NCI-H82 treated with DMSO at 0.1 percent for 48 hours (cell line): ENCODE data around the gene UPF3B.
A peak's percentile ranks its signal among the peaks of the same experiment; 100 is the strongest.
"Not testable (repeated sequence)": the region's sequence is repeated elsewhere in the genome, so short reads cannot be mapped to it uniquely, and the experiment has no call there.

Experiments used
- DNase-seq: peaks from one replicate; lab custom pipeline; 2025; ENCODE audit not compliant: unreplicated experiment; lab: John Stamatoyannopoulos, UW

Gene UPF3B

DNA sequence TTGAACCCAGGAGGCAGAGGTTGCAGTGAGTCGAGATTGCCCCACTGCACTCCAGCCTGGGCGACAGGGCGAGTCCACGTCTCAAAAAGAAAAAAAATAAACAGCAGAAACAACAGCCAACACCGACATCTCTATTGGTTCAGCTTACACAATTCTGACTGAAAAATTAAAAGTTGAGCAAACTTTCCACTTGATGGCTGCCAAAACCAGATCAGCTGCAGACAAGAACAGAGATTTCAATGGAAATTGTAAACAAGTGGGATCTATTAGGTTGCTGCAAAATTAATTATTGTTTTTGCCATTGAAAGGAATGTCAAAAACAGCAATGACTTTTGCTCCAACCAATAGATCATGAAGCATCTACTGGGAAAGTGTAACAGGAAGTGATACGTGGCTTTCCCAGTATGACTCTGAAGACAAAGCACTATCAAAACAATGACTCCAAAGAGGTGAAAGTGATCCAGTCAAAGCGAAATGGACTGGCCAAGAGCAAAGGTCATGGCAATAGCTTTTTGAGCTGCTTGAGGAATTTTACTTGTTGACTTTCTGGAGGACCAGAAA lies 26.3 kb downstream of the UPF3B start:
- DNase-seq: no peak

DNA sequence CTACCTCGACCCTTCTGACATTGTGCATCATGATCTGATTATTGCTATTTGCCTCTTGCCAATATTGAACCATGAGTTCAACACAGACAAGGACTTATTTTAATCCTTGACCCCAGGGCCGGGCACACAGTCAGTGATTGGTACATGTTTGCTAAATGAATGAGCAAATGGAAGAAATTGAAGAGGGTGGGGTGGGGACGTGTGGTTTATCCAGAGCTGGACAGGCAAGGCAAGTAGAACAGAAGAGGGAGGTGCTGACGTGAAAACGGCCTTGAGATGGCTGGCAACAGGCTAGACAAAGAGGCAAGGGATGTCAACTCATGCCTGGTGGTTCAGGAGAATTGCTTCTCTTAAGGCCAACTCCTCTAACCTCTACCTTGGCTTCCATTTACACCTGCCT lies 28.5 kb downstream of the UPF3B start:
- DNase-seq: not testable (repeated sequence)

DNA sequence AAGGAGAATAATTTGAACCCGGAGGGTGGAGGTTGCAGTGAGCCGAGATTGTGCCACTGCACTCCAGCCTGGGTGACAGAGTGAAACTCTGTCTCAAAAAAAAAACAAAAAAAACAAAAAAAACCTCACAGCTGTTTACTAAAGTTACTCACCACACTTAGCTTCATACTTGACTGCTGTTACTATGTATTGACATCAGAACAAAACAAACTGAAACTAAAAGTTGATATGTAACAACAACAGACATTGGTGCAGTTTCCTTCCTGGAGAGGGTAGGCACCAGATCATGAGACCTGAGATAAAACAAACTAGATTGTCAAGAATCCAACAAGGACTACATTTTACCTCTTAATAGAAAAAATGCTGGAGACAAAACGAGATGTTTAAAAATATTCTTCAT lies 31.1 kb downstream of the UPF3B start:
- not testable (repeated sequence) for DNase-seq

DNA sequence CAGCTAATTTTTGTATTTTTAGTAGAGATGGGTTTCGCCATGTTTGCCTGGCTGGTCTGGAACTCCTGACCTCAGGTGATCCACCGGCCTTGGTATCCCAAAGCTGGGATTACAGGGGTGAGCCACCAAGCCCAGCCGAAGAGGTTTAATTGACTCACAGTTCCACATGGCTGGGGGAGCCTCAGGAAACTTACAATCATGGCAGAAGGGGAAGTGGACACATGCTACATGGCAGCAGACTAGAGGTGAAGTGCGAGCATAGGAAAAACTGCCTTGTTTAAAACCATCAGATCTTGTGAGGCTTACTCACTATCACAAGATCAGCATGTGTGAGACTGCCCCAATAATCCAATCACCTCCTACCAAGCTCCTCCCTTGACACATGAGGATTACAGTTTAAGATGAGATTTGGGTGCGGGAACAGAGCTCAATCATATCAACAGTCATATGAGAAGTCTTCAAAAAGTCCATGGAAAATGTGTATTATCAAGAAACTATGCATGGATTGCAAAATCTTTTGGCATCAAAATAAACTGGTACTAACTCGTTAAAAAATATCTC lies 35.6 kb downstream of the UPF3B start:
- peak; percentile 77 for DNase-seq

DNA sequence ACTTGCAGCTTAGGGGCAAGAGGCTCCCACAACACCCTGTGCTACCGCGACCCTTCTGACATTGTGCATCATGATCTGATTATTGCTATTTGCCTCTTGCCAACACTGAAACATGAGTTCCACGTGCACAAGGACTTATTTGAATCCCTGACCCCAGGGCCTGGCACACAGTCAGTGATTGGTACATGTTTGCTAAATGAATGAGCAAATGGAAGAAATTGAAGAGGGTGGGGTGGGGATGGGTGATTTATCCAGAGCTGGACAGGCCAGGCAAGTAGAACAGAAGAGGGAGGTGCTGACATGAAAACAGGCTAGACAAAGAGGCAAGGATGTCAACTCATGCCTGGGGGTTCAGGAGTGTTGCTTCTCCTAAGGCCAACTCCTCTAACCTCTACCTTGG lies 36.5 kb downstream of the UPF3B start:
- no peak for DNase-seq

DNA sequence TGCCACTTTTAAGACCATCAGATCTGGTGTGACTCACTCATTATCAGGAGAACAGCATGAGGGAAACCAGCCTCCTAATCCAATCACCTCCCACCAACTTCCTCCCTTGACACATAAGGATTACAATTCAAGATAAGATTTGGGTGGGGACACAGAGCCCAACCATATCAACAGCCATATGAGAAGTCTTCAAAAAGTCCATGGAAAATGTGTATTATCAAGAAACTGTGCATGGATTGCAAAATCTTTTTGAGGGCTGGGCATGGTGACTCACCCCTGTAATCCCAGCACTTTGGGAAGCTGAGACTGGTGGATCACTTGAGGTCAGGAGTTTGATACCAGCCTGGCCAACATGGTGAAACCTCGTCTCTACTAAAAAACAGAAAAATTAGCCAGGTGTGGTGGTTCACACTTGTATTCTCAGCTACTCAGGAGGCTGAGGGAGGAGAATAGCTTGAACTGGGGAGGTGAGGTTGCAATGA lies 43.5 kb downstream of the UPF3B start:
- no peak for DNase-seq

DNA sequence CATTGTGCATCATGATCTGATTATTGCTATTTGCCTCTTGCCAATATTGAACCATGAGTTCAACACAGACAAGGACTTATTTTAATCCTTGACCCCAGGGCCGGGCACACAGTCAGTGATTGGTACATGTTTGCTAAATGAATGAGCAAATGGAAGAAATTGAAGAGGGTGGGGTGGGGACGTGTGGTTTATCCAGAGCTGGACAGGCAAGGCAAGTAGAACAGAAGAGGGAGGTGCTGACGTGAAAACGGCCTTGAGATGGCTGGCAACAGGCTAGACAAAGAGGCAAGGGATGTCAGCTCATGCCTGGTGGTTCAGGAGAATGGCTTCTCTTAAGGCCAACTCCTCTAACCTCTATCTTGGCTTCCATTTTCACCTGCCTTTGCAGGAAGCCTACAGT lies 44.3 kb downstream of the UPF3B start:
- DNase-seq: not testable (repeated sequence)

DNA sequence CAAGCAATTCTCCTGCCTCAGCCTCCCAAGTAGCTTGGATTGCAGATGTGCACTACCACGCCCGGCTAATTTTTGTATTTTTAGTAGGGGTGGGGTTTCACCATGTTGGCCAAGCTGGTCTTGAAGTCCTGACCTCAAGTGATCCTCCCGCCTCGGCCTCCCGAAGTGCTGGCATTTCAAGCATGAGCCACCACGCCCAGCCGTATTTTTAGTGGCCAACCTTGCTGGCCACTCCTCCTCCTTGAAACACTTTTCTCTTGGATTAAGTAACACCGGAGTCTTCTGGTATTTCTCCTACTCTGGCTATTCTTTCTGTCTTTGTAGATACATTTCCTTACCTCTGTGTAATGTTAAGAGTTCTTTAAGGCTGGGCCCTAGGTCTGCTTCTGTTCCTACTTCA lies 50.2 kb downstream of the UPF3B start:
- DNase-seq: no peak

DNA sequence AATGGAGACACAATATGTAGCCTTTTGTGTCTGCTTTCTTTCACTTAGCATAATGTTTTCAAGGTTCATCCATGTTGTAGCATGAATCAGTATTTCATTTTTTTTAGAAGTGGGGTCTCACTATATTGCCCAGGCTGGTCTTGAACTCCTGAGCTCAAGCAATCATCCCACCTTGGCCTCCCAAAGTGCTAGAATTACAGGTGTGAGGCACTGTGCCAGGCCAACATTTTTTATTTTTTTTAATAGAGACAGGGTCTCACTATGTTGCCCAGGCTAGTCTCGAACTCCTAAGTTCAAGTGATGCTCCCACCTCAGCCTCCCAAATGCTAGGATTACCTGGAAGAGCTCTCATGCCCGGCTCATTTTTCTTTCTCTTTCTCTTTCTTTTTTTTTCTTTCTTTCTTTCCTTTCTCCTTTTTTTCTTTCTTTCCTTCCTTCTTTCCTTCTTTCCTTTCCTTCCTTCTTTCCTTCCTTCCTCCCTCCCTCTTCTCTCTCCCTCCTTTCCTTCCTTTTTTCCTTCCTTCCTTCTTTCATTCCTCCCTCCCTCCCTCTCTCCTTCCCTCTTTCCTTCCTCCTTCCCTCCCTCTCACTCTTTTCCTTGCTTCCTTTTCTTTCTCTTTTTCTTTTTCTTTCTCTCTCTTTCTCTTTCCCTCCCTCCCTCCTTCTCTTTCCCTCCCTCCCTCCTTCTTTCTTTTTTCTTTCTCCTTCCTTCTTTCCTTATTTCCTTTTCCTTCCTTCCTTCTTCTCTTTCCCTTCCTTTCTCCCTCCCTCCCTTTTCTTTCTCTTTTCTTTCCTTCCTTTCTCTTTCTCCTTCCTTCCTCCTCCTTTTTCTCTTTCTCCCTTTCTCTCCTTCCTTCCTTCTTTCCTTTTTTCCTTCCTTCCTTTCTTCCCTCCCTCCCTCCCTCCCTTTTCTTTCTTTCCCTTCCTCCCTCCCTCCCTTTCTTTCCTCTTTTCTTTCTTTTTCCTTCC lies 51.2 kb downstream of the UPF3B start:
- no peak for DNase-seq

DNA sequence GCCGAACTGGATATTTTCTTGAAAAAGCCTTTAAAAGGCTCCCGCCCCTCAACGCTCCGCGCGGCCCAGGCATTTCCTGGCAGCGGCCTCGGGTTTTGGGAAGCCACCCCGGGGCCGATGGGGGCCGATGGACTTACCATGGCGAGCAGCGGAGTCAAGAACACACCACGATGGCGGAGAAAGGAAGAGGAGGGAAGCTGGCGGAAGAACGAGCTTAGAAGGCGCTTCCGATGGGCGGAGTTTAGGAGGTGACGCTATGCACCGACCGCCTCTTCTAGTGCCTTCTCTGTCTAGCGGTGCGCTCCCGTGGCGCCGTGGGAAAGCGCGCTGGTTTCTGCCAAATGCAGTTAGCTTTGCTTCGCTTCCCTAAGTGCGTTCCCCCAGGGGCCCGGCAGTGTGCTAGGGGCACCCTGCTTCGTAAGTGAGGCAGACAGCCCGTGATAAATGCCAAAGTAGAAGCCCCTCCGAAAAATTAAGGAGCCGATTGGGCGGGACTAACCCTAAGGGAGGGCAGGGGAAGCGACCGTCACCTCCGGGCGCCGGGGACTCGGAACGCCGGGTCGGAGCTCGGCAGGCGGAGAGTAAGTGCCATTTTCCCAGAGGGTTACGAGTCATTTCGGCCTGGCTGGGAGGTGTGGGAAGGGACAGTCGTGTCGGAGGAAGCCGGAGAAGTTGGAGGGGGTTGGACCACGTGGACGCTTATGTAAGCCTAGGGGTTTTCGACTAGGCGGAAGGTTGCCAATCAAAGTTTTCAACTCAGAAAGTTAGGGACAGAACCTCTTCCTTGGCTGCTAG lies 61.1 kb downstream of the UPF3B start, which contains the start of gene RPL39:
Gene RPL39 (minus strand): TSS at position 194 of the 795 bp plus-strand sequence. CDS start 54 bp downstream, at position 140.
- peak; percentile 92 for DNase-seq

DNA sequence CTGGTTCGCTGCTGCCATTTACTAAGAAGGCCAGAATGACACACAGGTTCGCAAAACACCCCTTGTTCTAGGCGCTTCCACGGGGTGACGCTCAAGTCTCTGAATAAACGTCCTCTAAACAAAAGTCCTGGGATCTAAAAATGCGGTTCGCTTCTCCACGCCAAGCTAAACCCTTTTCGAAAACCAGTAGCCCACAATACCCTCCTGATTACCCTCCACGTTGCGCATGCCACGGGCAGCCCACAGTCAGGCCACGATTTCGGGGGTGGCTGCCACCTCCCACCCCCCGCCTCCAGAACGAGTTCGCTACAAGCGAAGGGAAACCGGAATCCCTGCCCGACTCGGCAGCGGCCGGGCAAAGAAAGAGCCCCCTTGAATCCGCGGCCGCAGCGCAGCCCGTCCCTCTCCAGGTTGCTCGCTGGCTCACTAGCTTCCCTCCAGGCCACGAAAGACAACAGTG lies 61.8 kb downstream of the UPF3B start:
- peak; percentile 53 for DNase-seq

DNA sequence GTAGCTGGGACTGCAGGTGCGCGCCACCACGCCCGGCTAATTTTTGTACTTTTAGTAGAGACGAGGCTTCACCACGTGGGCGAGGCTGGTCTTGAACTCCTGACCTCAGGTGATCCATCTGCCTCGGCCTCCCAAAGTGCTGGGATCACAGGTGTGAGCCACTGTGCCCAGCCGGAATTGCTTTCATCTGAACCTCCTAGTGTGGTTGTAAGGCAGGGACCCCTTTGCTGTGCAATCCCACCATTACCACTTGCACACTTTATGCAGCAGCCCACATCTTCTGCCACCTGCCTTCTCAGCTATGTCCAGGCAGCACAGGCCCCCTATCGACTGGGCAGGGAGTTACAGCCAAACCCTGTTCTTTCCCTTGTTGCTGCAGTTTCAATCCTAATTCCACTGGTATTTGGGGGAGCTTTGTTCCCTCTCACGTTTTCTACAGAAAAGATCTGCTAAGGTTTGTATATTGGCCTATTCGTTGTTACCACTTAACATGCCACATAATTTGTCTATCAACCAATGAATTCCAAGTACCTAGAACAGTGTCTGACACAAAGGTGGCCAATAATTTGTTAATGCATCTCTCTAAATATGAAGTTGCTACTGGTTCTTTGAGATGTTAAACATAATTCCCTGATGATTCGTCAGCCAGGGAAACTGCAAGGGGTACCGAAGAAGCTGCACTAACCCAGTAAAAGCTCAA lies 67.9 kb downstream of the UPF3B start:
- peak; percentile 6 for DNase-seq
